GM19193 (cell line): ENCODE results near the gene TRMT1.

Experiments
- POLR2A ChIP-seq: IDR thresholded peaks from 4 replicates; pipeline ENCODE4 v1.6.1; 2011; ENCODE audit not compliant: insufficient read depth, insufficient read length; ENCODE audit errors: extremely low read depth

TRMT1 gene

GRCh38 chr19:13118424-13119193, 2.1 kb upstream of the TRMT1 start:
- TF ChIP-seq POLR2A = peak; percentile 25

DNA sequence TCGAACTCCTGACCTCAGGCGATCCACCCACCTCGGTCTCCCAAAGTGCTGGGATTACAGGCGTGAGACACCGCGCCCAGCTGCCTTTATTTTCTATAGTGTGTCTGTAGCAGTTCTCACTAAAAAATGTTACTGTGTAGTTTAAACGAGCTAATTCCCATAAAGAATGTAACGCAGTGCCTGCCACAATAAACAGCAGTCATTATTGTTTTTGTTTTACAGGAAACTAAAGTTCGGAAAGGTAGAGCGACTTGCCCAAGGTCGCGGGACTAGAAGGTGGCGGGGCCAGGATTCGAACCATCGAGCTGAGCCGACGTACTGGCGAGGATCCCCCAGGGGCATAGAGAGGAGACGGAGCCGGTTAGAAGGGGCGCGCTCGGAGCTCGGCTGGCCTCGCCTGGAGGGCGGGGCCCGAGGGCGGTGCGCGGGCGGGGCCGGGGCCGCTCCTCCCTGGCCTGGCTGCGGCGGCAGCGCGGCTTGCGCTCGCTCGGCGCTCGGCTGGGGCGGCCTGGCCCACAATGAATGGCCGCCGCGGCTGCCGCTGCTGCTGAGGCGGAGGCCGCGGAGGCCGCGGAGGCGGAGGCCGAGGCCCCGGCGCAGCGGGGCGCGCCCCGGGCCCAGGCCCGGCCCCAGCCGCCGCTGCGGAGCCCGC, 1.4 kb upstream of the TRMT1 start, which contains the start of gene NACC1:
NACC1 (plus strand) TSS at position 493 of the 652 bp plus-strand sequence. CDS start 16,944 bp downstream, outside the sequence.
- TF ChIP-seq POLR2A = peak; percentile 29

- TF ChIP-seq POLR2A = no peak
Measured at GRCh38 chr19:13117176-13117771, 734 bp upstream of the TRMT1 start.

DNA sequence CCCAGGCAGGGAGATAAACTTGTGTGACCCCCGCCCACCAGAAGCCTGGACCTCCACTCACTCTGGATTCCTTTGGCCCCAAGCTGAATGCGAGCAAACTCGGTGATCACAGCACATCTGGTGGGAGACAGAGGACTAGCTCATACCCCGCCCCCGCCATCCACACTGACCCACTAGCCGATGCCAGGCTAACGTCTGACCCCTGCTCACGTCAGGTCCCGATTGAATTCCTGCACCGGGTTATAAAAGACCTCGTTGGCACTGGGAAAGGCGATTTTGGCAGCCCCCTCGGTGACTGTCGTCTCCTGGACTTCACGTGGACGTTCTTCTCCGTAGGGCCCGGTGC, 631 bp downstream of the TRMT1 start:
- no peak for TF ChIP-seq POLR2A

- TF ChIP-seq POLR2A = no peak
Measured at GRCh38 chr19:13112555-13112954, 4.0 kb downstream of the TRMT1 start.

- TF ChIP-seq POLR2A = no peak
Measured at GRCh38 chr19:13110099-13110610, 6.4 kb downstream of the TRMT1 start.

DNA sequence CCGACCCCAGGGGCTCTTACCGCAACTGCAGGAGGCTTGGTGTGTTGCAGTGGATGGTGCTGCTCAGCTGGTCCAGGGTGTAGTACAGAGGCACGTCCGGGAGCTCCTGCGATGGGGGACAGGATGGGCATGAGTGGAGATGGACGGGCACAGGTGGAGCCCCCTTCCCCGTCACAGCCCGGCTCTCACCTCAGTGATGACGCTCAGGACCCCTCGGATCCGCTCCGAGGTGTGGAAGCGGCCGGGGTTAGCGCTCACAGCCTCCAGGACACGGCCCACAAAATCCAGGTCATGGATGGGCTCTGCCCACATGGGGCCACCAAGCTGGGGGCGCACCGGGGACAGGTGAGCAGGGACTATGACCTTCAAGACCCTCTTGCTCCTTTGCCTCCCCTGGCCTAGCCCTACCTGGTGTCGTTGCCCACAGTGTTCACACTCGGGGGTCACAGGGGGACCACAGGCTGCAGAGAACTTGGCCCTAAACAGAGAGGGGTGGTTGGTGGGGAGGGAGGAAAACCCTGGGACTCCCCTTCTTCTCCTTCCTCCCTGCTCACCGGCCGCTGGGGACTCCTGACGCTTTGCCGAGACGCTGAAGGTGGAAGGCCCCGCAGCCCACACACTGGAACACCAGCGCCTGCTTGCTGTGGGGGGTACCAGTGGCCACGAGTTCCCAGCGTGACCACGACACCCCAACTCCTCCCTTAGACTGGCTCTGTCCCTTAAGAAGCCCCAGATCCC, 7.0 kb downstream of the TRMT1 start:
- TF ChIP-seq POLR2A = no peak

GRCh38 chr19:13104848-13105711, 11.5 kb downstream of the TRMT1 start:
- TF ChIP-seq POLR2A = peak; percentile 50

GRCh38 chr19:13104360-13104847, 12.1 kb downstream of the TRMT1 start:
- TF ChIP-seq POLR2A = peak; percentile 49

GRCh38 chr19:13103581-13104359, 12.8 kb downstream of the TRMT1 start:
- TF ChIP-seq POLR2A = no peak

- peak; percentile 64 for TF ChIP-seq POLR2A
Measured at GRCh38 chr19:13102666-13103580, 13.6 kb downstream of the TRMT1 start, which contains the start of gene LYL1. Gene LYL1 (minus strand): TSS chr19:13102858. CDS start chr19:13101171, 1,687 bp downstream.

- TF ChIP-seq POLR2A = no peak
Measured at GRCh38 chr19:13102416-13102665, 14.2 kb downstream of the TRMT1 start.
